Fibroblast of skin of left biceps (primary cell): Measurements from ENCODE around the gene SPIN1.
"Not testable (repeated sequence)": the region's sequence is repeated elsewhere in the genome, so short reads cannot be mapped to it uniquely, and the experiment has no call there.

Source experiments
- DNase-seq, 2 experiments: peaks; one replicate each; pipeline ENCODE4 v3.0.0-alpha.2; 2013; ENCODE audit warnings: low read depth in 2 of 2

SPIN1 gene

GRCh38 chr9:88388203-88388885, at the start of gene SPIN1:
SPIN1 (plus strand) TSS chr9:88388444; CDS start chr9:88426540, 38,096 bp downstream.
- DNase-seq = peak; percentile 45 to 51

- no peak for DNase-seq
Measured at GRCh38 chr9:88339317-88339716, 48.9 kb upstream of the SPIN1 start.

- DNase-seq = no peak
Measured at GRCh38 chr9:88342246-88342645, 46.0 kb upstream of the SPIN1 start.

GRCh38 chr9:88344013-88344412, 44.2 kb upstream of the SPIN1 start:
- DNase-seq = no peak

GRCh38 chr9:88350354-88350753, 37.9 kb upstream of the SPIN1 start:
- DNase-seq = not testable (repeated sequence)

GRCh38 chr9:88355166-88355565, 33.1 kb upstream of the SPIN1 start:
- no peak for DNase-seq

GRCh38 chr9:88357250-88357649, 31.0 kb upstream of the SPIN1 start:
- DNase-seq = not testable (repeated sequence)

- DNase-seq = no peak
Measured at GRCh38 chr9:88358723-88359122, 29.5 kb upstream of the SPIN1 start.

- no peak for DNase-seq
Measured at GRCh38 chr9:88359974-88360373, 28.3 kb upstream of the SPIN1 start.

- DNase-seq = no peak
Measured at GRCh38 chr9:88362681-88363080, 25.6 kb upstream of the SPIN1 start.

- DNase-seq = no peak
Measured at GRCh38 chr9:88363661-88364060, 24.6 kb upstream of the SPIN1 start.

GRCh38 chr9:88364706-88365105, 23.5 kb upstream of the SPIN1 start:
- DNase-seq = no peak

- DNase-seq = no peak
Measured at GRCh38 chr9:88370346-88370745, 17.9 kb upstream of the SPIN1 start.

GRCh38 chr9:88372103-88372654, 16.1 kb upstream of the SPIN1 start:
- no peak for DNase-seq

GRCh38 chr9:88373045-88373444, 15.2 kb upstream of the SPIN1 start:
- DNase-seq = no peak

GRCh38 chr9:88378317-88378716, 9.9 kb upstream of the SPIN1 start:
- DNase-seq = no peak

- DNase-seq = no peak
Measured at GRCh38 chr9:88379352-88379751, 8.9 kb upstream of the SPIN1 start.

GRCh38 chr9:88380118-88380517, 8.1 kb upstream of the SPIN1 start:
- no peak for DNase-seq

GRCh38 chr9:88381322-88381721, 6.9 kb upstream of the SPIN1 start:
- not testable (repeated sequence) for DNase-seq

GRCh38 chr9:88383176-88383575, 5.1 kb upstream of the SPIN1 start:
- DNase-seq = no peak

- not testable (repeated sequence) for DNase-seq
Measured at GRCh38 chr9:88386137-88386536, 2.1 kb upstream of the SPIN1 start.

GRCh38 chr9:88387036-88387551, 1.1 kb upstream of the SPIN1 start:
- no peak for DNase-seq

GRCh38 chr9:88387552-88388202, 567 bp upstream of the SPIN1 start:
- DNase-seq = no peak
